HG02588 (cell line): ENCODE results near the gene RAB29.
"Not testable (repeated sequence)": the region's sequence is repeated elsewhere in the genome, so short reads cannot be mapped to it uniquely, and the experiment has no call there.

Experiments used
- ATAC-seq: cut with Tn5 transposase; IDR thresholded peaks from one replicate; pipeline ENCODE4 v1.9.1; 2021; ENCODE audit warnings: mild to moderate bottlenecking, moderate library complexity; ENCODE audit not compliant: unreplicated experiment

RAB29 gene

DNA sequence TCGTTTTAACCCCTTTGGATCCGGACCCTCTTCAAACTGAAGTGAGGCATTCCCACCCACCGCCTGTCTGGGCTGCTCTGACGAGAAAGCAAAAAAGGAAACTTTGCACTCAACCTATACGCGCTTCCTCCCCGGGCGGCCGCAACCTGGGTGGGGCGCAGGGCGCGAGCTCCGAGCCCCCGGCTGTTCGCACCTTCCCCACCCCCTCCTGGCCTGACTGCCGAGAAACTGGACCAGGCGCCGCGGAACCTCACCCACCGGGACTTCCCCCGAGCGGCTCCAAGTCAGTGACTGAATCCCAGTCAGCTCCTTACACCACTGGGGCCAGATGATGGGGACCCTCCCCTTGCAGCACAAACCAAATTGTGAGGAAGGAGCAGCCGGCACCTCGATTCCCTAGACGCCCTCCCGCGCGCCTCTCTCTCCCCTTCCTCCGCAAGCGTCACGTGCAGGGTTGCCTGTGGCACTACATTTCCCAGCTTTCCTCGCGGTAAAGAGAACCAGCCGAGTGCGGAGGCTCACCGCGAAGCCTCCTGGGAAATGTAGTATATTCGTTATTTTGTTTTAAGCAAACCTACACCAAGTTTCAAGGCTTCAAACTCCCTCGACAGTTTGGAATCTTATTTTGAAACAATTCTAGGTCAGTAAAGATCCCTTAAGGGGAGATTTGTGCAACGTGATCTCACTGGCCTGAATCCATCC lies at the start of gene RAB29:
Gene RAB29 (minus strand): TSS at position 468 of the 702 bp plus-strand sequence. CDS start 526 bp downstream, outside the sequence.
- peak; percentile 69 for ATAC-seq

DNA sequence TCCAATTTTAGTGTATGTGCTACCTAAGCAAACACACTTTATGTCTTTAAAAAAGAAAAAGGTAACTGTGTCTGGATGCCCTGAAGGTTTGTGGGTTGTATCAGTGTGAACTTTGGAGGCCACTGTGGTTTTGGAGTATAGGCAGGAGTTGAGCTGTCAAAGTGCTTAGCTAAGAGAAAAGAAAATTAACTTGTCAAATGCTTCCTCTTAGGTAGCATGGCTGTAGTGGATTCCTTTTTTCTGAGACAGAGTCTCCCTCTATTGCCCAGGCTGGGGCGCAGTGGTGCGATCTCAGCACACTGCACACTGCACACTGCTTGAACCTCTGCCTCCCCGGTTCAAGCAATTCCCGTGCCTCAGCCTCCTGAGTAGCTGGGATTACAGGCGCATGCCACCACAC lies 48.9 kb upstream of the RAB29 start:
- ATAC-seq = no peak

DNA sequence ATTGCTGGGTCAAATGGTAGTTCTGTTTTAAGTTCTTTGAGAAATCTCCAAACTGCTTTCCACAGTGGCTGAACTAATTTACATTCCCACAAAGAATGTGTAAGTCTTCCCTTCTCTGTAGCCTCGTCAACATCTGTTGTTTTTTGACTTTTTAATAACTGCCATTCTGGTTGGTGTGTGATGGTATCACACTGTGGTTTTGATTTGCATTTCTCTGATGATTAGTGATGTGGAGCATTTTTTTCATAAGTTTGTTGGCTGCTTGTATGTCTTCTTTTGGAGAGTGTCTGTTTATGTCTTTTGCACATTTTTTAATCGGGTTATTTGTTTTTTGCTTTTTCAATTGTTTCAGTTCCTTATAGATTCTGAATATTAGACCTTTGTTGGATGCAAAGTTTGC lies 48.0 kb upstream of the RAB29 start:
- not testable (repeated sequence) for ATAC-seq

GRCh38 chr1:205822397-205822796 lies 47.1 kb upstream of the RAB29 start:
- ATAC-seq = no peak

DNA sequence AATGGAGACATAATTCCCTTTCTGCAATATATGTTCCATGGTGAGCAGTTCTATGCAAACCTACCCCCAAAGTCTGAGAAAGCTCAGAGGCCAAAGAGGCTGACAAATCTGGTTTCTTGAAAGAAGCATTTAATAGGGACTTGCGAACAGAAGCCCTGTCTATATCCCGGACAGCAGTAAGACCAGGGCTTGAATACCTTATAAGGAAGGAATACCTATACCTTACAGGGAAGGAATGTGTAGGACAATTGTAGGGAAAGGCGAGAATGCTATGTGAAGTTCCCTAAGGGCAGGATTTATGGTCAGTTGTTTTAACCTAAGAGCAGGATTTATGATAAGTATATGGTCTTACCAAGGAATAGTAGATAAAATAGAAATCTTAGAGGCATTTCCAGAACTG lies 42.7 kb upstream of the RAB29 start:
- ATAC-seq = no peak

DNA sequence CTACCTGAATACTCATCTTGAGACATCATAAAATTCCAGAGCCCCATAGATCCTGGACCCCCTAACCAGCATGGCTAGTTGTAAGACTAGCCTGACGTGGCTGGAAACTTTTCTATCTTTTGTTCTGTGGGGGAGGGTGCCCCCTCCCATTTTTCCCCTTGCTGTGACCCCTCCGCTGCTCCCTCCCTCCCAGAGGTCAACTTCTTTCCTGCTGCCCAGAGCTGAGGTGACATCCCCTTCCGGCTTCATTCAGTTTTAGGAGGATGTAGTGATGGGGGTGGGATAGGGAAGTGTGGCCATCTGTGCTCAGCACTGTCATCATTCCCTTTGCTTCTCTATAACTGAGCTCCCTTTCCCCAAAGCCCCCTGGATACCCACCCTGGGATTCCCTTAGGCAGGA lies 42.1 kb upstream of the RAB29 start:
- ATAC-seq = no peak

DNA sequence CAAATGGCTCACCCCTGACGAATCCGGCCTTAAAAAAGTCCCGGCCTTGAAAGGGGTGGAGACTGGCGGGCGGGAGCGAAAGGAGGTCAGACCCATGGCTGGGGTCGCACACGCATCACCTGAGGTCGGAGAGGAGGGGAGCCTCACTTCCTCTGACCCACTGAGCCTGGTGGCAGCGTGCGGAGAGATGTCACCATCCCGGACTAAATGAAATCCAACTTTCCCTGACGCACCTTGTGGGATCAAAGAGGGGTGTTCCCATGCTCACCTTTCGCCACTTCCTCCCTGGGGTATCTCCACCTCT lies 38.4 kb upstream of the RAB29 start:
- no peak for ATAC-seq

DNA sequence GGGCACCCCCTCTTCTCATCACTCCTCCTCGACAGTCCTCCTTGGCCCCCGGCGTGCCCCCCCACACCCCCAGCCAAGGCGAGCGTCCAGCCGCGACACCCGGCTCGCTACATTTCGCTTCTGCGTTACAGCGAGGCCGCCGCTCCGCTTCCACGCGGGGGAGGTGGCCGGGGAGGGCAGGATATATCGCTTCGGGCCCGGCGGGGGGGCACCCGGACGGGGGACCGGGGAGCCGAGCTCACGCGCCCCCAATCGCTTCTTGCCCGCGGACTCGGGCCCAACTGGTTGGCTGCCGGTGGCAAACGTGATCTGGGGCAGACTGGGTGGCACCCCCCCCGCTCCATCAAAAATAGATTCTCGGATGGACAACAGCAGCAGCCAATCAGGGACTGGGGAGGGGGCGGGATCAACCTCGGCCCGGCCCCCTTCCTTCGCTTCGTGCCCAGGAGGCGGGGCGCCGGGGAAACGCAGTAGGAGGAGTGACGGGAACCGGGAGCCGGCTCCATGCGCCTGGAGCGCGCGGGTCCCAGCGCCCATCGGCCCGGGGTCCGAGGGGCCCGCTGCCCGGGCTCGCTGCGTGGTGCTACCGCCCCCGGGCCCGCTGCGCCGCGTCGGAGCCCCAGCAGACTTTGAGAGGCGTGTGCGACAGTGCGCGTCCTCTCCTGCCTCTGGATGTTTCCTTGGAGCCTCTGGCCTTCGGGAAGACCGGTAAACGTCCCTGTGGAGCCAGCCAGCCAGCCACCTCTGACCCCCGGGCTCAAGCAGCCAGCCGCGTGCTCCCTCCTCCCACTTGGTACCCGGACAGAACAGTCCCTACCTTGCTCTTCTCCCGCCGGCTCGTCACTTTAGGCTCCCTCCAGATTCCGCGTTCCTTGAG lies 37.8 kb upstream of the RAB29 start, which contains the start of gene SLC41A1:
Gene SLC41A1 (minus strand): TSS at position 321 of the 877 bp plus-strand sequence. CDS start 2,757 bp downstream, outside the sequence.
- peak; percentile 89 for ATAC-seq

- peak; percentile 16 for ATAC-seq
Measured at GRCh38 chr1:205812271-205812877, 37.1 kb upstream of the RAB29 start.

GRCh38 chr1:205811660-205812059 lies 36.4 kb upstream of the RAB29 start:
- no peak for ATAC-seq

- ATAC-seq = no peak
Measured at GRCh38 chr1:205810448-205811157, 35.3 kb upstream of the RAB29 start.

DNA sequence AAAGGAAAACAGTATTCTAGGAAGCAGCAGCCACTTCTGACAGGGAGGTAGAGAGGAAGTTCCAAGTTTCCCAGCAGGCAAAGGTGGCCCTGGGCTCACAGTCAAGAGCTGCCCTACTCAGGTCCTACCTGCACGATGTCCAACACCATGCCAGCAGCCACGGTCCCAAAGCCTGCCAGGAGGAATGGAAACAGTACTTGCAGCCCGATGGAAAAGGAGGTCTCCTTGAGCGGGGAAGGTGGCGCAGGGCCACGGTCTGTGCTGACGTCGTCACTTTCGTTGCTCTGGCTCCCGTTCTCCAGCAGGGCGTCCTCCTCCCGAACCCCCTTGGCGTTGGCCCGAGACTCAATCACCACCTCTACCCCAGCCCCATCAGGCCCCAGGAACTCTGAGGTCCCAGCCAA lies 34.7 kb upstream of the RAB29 start:
- no peak for ATAC-seq

DNA sequence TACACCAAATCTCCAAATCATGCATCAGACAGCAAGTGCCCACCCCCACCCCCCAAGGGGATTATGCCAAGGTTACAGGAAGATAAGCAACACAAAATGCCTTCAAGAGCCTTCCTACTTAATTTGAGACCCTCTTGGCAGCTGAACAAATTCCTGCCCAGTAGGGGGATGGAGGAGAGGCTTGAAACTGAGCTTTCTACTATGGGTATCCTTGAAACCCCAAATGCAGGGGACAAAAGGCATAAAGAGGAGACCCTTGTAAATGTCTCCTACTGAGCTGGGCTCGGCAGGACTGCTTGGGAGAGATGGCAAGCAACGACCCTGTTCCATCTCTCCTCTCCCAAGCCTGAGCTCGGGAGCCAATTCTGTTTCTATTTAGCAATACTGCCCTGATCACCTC lies 34.2 kb upstream of the RAB29 start:
- no peak for ATAC-seq

DNA sequence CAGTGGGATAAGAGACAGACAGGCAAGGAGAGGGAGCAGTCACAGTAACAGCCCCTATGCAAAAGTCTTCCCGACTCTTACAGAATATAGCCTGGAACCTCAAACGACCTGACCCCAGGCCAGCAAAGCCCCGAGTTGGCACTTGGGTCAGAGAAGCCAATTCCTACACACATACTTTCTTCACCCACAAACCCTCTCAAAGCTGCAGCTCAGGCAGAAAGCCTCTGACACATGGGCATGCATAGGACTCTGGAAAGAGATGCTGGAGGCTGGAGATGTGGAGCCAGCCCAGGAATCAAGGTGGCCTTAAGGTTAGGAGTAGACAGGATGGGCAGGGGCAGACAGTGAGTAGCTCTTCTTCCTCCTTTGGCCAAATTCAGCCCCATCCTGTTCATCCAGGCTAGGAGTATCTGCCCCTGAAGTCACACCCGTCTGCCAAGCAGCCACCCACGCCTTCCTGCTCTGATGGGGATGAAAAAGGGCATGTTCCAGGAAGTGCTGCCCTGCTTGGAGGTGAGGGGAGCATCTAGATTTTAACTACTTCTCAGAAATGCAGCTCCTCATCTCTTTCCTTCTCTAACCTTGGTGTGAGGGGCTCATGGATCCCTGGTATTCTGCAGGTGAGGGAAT lies 29.9 kb upstream of the RAB29 start:
- no peak for ATAC-seq

GRCh38 chr1:205804605-205805004 lies 29.3 kb upstream of the RAB29 start:
- no peak for ATAC-seq

- ATAC-seq = no peak
Measured at GRCh38 chr1:205803986-205804385, 28.7 kb upstream of the RAB29 start.

- no peak for ATAC-seq
Measured at GRCh38 chr1:205802060-205802459, 26.8 kb upstream of the RAB29 start.

- ATAC-seq = no peak
Measured at GRCh38 chr1:205800981-205801703, 25.9 kb upstream of the RAB29 start.

DNA sequence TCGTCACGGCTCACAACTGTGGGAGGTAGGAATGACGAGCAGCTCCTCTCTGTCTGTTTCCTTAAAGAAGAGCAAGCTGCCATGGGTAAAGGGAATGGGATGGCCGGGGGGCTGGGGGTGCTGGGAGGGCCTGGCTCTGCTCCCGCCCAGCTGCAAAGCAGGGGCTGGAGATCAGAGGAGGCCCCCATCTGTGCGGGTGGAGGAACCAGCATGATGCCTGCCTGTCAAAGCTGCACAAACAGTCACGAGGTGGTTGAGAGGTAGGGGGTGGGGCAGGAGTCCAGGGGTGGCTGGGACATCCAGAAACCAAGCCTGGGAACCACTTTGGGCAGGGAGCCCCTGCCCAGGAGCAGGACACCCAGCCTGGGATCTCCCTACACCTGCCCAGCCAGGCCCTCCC lies 25.1 kb upstream of the RAB29 start:
- no peak for ATAC-seq

- ATAC-seq = no peak
Measured at GRCh38 chr1:205798577-205798976, 23.3 kb upstream of the RAB29 start.
